Fibroblast of lung (primary cell): ENCODE results near the gene UQCR11. TPM values are rescaled to one million over a fixed set of nuclear protein-coding genes. Genes with fewer than 3 reads are reported as not detected.
A peak's percentile ranks its signal among the peaks of the same experiment; 100 is the strongest.

ENCODE experiments used
- DNase-seq, 2 donors: peaks; one replicate each; pipeline versions ENCODE4 v3.0.0 to v3.0.0-alpha.2; 2010; ENCODE audit warnings: low read depth in 2 of 2
- H2AFZ ChIP-seq: 2 replicates; pipeline ENCODE4 v1.5.1; 2012; ENCODE audit warnings: low read length, control low read depth, inconsistent platforms
- H3K27ac ChIP-seq: 2 replicates; pipeline ENCODE4 v1.5.1; 2011; ENCODE audit warnings: low read length, control low read depth; ENCODE audit not compliant: insufficient read depth
- H3K27me3 ChIP-seq: 2 replicates; pipeline ENCODE4 v1.5.1; 2011; ENCODE audit warnings: mild to moderate bottlenecking, low read length; ENCODE audit not compliant: control insufficient read depth, insufficient read depth
- H3K36me3 ChIP-seq: 2 replicates; pipeline ENCODE4 v1.5.1; 2011; ENCODE audit warnings: low read length; ENCODE audit not compliant: control insufficient read depth, insufficient read depth
- H3K4me1 ChIP-seq: 2 replicates; pipeline ENCODE4 v1.5.1; 2011; ENCODE audit warnings: low read length; ENCODE audit not compliant: control insufficient read depth, insufficient read depth; ENCODE audit errors: extremely low read depth
- H3K4me2 ChIP-seq: 2 replicates; pipeline ENCODE4 v1.5.1; 2011; ENCODE audit warnings: low read length, control low read depth; ENCODE audit not compliant: insufficient read depth; ENCODE audit errors: extremely low read depth
- H3K4me3 ChIP-seq, 4 experiments: fragments of 200-600 bp in 1 of 4; sonication (generic) in 1 of 4; replicated peaks in 1 of 4; 2 replicates each; pipeline ENCODE4 v1.5.1; 2011 to 2016; ENCODE audit warnings: low read length in 4 of 4, low read depth in 3 of 4, mild to moderate bottlenecking in 3 of 4, control low read depth in 2 of 4, inconsistent platforms in 1 of 4, mixed read lengths in 1 of 4; ENCODE audit not compliant: insufficient read depth in 1 of 4; ENCODE audit errors: control extremely low read depth in 1 of 4
- H3K79me2 ChIP-seq: 2 replicates; pipeline ENCODE4 v1.5.1; 2012; ENCODE audit warnings: mild to moderate bottlenecking, low read length, inconsistent platforms; ENCODE audit not compliant: control insufficient read depth, insufficient read depth
- H3K9ac ChIP-seq: 2 replicates; pipeline ENCODE4 v1.5.1; 2011; ENCODE audit warnings: mild to moderate bottlenecking, low read length, control low read depth; ENCODE audit not compliant: insufficient read depth
- H3K9me3 ChIP-seq: 2 replicates; pipeline ENCODE4 v1.5.1; 2012; ENCODE audit warnings: low read depth, low read length; ENCODE audit not compliant: control insufficient read depth, insufficient read depth
- H4K20me1 ChIP-seq: 2 replicates; pipeline ENCODE4 v1.5.1; 2011; ENCODE audit warnings: low read length; ENCODE audit not compliant: control insufficient read depth, insufficient read depth; ENCODE audit errors: extremely low read depth
- CTCF ChIP-seq, 2 donors: IDR thresholded peaks in 1 of 2; conservative IDR thresholded peaks in 1 of 2; 1 replicate in 1 of 2; 2 replicates in 1 of 2; pipeline ENCODE4 v1.5.1; 2011 to 2012; ENCODE audit warnings: low read length in 2 of 2, control low read depth in 1 of 2, inconsistent platforms in 1 of 2, low read depth in 1 of 2, mild to moderate bottlenecking in 1 of 2
- EZH2 ChIP-seq: IDR thresholded peaks from 2 replicates; pipeline ENCODE4 v1.5.1; 2012; ENCODE audit warnings: low read length, control low read depth, mild to moderate bottlenecking; ENCODE audit errors: missing control alignments
- polyA plus RNA-seq, 2 donors: library from polyadenylated mRNA; depleted of rRNA in 1 of 2; stranded (reverse) in 1 of 2; unstranded in 1 of 2; fragments of >200 nt; gene quantifications; 2 replicates each; pipeline ENCODE4 v1.2.1, GENCODE V29; 2011 to 2012; ENCODE audit warnings: missing spikeins in 1 of 2
- total RNA-seq: library from RNA; depleted of rRNA; stranded (reverse); fragments of >200 nt; gene quantifications from 2 replicates; pipeline ENCODE4 v1.2.1, GENCODE V29; 2014

UQCR11 gene
- total and polyA plus RNA-seq, 2 donors (not counting 1 experiment from before 2014, with no cell fraction given): 89.2 to 101 TPM

GRCh38 chr19:1652471-1653299 lies 47.4 kb upstream of the UQCR11 start, which contains the start of gene TCF3:
TCF3 (minus strand) TSS chr19:1652615; CDS start chr19:1650248, 2,367 bp downstream.
- Histone ChIP-seq H3K9ac (peak within 1 kb of the TSS; percentile 100), H2AFZ (peak within 1 kb of the TSS; percentile 93), H3K9me3 (no peaks in the 10 kb centered on the region), H3K79me2 (peaks cover 31% of the 10 kb centered on the region), H3K4me3 (peak within 1 kb of the TSS; percentile 65 to 86 (median 82)), H3K4me1 (peaks cover 3% of the 10 kb centered on the region), H4K20me1 (no peaks in the 10 kb centered on the region), H3K4me2 (peak within 1 kb of the TSS; percentile 89), H3K27me3 (no peaks in the 10 kb centered on the region), H3K36me3 (peaks cover under 1% of the 10 kb centered on the region), H3K27ac (peak within 1 kb of the TSS; percentile 100)
- no peak for TF ChIP-seq EZH2
- TF ChIP-seq CTCF (conservative IDR thresholded peaks at IDR 0.05 in 1 of 2, IDR thresholded peaks at IDR 0.05 in 1 of 2; ENCODE audit: low read depth in 1 of 2, low read length in 2 of 2): no peak
- peak; percentile 99 to 100 for DNase-seq

GRCh38 chr19:1651568-1652291 lies 46.5 kb upstream of the UQCR11 start:
- Histone ChIP-seq H3K4me3 (peak overlapping the region; percentile 65 to 86 (median 82)), H3K79me2 (peaks cover 33% of the 10 kb centered on the region), H3K9me3 (no peaks in the 10 kb centered on the region), H3K9ac (peak overlapping the region; percentile 66), H3K36me3 (peaks cover 1% of the 10 kb centered on the region), H3K4me2 (peak overlapping the region; percentile 89), H3K27ac (peak overlapping the region; percentile 47), H3K4me1 (peaks cover 3% of the 10 kb centered on the region), H4K20me1 (no peaks in the 10 kb centered on the region), H3K27me3 (no peaks in the 10 kb centered on the region), H2AFZ (no peak overlapping the region)
- TF ChIP-seq EZH2: no peak
- no peak for TF ChIP-seq CTCF (conservative IDR thresholded peaks at IDR 0.05 in 1 of 2, IDR thresholded peaks at IDR 0.05 in 1 of 2; ENCODE audit: low read depth in 1 of 2, low read length in 2 of 2)
- DNase-seq: peak; percentile 23 to 37
